ENCODE measurements around the gene TNFRSF12A. TPM values are rescaled to one million over a fixed set of nuclear protein-coding genes. Genes with fewer than 3 reads are reported as not detected.

TNFRSF12A gene
- total and polyA plus RNA-seq, 9 of the 15 experiments (the other 6 are each of a cell fraction or from before 2014, with no cell fraction given): 0.41 to 61.8 (median 26.5) TPM

DNA sequence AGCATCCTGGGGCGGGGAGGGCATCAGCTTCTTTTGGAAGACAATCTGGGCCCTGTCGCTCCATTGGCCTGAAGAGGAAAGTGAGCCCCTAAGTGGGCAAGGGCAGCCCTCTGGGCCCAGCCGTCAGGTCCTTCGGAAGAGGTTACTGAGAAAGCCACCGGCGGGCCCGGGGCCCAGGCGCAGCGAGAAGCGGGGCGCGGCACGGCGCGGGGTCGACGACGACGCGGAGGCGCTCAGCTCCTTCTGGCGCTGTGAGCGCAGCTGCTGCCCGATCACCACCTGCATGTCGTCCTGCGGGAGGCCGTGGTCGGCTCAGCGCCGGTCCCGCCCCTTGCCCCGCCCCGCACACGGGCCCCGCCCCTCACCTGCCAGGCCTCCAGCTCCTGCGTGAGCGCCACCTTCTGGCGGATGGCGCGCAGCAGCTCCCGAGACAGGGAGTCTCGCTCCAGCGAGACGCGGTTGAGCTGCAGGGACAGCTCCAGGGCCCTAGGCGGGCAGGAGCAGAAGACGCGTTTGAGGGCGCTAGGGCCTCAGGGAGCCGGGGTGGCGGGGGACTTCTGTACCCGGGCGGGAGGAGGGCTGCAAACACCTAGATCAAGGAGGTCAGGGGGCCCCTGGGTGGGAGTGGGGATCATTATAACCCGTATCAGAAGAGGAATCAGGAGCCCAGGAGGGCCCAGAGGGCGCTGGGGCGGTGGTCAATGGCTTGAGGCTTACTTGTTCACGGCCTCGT, 8.0 kb downstream of the TNFRSF12A start (continued):
- TF ChIP-seq NRF1 (conservative IDR thresholded peaks at IDR 0.05 in 1 of 2, IDR thresholded peaks at IDR 0.05 in 1 of 2) (peak; percentile 59 to 67), SUPT5H (IDR thresholded peaks at IDR 0.05) (peak; percentile 39; the same call in 1 of the 2 replicates), XRCC4 (IDR thresholded peaks at IDR 0.05; ENCODE audit: extremely low read depth, insufficient read depth, insufficient read length) (no peak), ETV1 (tag; conservative IDR thresholded peaks at IDR 0.05; ENCODE audit: low read depth) (no peak), HNRNPK (IDR thresholded peaks at IDR 0.05; ENCODE audit: low read depth, low read length, poor library complexity, severe bottlenecking) (no peak), POLR2B (IDR thresholded peaks at IDR 0.05; ENCODE audit: low read depth, partially characterized antibody) (no peak), TBP (optimal IDR thresholded peaks at IDR 0.05; ENCODE audit: low read depth, low read length) (peak; percentile 29), ZNF561 (CRISPR knock-in tag; conservative IDR thresholded peaks at IDR 0.05) (no peak), ZNF274 (IDR thresholded peaks at IDR 0.05; ENCODE audit: borderline replicate concordance, low read depth, low read length) (no peak), GABPA (tag; conservative IDR thresholded peaks at IDR 0.05; ENCODE audit: low read depth) (no peak), ZBTB17 (CRISPR knock-in tag; IDR thresholded peaks at IDR 0.05) (no peak), TCF3 (CRISPR knock-in tag; IDR thresholded peaks at IDR 0.05) (0 out of 2 replicates have a peak, but pooled peaks have one; percentile 24), SIN3B (IDR thresholded peaks at IDR 0.05; ENCODE audit: low read depth) (no peak), RBBP5 (IDR thresholded peaks at IDR 0.05; ENCODE audit: borderline replicate concordance, insufficient read depth, low read length, poor library complexity, severe bottlenecking) (peak; percentile 54), ZNF717 (CRISPR knock-in tag; IDR thresholded peaks at IDR 0.05) (no peak), PHB2 (IDR thresholded peaks at IDR 0.05; ENCODE audit: low read depth) (no peak)
- TF ChIP-seq, protein P1, sequence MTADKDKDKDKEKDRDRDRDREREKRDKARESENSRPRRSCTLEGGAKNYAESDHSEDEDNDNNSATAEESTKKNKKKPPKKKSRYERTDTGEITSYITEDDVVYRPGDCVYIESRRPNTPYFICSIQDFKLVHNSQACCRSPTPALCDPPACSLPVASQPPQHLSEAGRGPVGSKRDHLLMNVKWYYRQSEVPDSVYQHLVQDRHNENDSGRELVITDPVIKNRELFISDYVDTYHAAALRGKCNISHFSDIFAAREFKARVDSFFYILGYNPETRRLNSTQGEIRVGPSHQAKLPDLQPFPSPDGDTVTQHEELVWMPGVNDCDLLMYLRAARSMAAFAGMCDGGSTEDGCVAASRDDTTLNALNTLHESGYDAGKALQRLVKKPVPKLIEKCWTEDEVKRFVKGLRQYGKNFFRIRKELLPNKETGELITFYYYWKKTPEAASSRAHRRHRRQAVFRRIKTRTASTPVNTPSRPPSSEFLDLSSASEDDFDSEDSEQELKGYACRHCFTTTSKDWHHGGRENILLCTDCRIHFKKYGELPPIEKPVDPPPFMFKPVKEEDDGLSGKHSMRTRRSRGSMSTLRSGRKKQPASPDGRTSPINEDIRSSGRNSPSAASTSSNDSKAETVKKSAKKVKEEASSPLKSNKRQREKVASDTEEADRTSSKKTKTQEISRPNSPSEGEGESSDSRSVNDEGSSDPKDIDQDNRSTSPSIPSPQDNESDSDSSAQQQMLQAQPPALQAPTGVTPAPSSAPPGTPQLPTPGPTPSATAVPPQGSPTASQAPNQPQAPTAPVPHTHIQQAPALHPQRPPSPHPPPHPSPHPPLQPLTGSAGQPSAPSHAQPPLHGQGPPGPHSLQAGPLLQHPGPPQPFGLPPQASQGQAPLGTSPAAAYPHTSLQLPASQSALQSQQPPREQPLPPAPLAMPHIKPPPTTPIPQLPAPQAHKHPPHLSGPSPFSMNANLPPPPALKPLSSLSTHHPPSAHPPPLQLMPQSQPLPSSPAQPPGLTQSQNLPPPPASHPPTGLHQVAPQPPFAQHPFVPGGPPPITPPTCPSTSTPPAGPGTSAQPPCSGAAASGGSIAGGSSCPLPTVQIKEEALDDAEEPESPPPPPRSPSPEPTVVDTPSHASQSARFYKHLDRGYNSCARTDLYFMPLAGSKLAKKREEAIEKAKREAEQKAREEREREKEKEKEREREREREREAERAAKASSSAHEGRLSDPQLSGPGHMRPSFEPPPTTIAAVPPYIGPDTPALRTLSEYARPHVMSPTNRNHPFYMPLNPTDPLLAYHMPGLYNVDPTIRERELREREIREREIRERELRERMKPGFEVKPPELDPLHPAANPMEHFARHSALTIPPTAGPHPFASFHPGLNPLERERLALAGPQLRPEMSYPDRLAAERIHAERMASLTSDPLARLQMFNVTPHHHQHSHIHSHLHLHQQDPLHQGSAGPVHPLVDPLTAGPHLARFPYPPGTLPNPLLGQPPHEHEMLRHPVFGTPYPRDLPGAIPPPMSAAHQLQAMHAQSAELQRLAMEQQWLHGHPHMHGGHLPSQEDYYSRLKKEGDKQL (CRISPR knock-in tag; IDR thresholded peaks at IDR 0.05; ENCODE audit: borderline replicate concordance): no peak
- TF ChIP-seq, protein P2, sequence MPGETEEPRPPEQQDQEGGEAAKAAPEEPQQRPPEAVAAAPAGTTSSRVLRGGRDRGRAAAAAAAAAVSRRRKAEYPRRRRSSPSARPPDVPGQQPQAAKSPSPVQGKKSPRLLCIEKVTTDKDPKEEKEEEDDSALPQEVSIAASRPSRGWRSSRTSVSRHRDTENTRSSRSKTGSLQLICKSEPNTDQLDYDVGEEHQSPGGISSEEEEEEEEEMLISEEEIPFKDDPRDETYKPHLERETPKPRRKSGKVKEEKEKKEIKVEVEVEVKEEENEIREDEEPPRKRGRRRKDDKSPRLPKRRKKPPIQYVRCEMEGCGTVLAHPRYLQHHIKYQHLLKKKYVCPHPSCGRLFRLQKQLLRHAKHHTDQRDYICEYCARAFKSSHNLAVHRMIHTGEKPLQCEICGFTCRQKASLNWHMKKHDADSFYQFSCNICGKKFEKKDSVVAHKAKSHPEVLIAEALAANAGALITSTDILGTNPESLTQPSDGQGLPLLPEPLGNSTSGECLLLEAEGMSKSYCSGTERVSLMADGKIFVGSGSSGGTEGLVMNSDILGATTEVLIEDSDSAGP (CRISPR knock-in tag; IDR thresholded peaks at IDR 0.05): no peak
- TF ChIP-seq, protein P3, sequence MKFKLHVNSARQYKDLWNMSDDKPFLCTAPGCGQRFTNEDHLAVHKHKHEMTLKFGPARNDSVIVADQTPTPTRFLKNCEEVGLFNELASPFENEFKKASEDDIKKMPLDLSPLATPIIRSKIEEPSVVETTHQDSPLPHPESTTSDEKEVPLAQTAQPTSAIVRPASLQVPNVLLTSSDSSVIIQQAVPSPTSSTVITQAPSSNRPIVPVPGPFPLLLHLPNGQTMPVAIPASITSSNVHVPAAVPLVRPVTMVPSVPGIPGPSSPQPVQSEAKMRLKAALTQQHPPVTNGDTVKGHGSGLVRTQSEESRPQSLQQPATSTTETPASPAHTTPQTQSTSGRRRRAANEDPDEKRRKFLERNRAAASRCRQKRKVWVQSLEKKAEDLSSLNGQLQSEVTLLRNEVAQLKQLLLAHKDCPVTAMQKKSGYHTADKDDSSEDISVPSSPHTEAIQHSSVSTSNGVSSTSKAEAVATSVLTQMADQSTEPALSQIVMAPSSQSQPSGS (CRISPR knock-in tag; IDR thresholded peaks at IDR 0.05): no peak

Data from K562 (cell line).